K562 (cell line): ENCODE results near the gene NFATC2. TPM values are rescaled to one million over a fixed set of nuclear protein-coding genes. Genes with fewer than 3 reads are reported as not detected.

Experiments
- ARID1B ChIP-seq: fragments of 450-650 bp; IDR thresholded peaks from 2 replicates; pipeline ENCODE4 v1.6.1; 2016; ENCODE audit warnings: antibody characterized with exemption, mild to moderate bottlenecking, inconsistent platforms
- CREB3 ChIP-seq: fragments of 450-650 bp; conservative IDR thresholded peaks from 2 replicates; pipeline ENCODE4 v1.6.1; 2016; ENCODE audit warnings: missing genetic modification characterization, low read depth, mild to moderate bottlenecking, missing compliant biosample characterization, moderate library complexity
- POLR3A ChIP-seq: IDR thresholded peaks from 2 replicates; pipeline ENCODE4 v1.6.1; 2011; ENCODE audit warnings: borderline replicate concordance, mild to moderate bottlenecking, moderate library complexity; ENCODE audit not compliant: insufficient read length, insufficient read depth; ENCODE audit errors: extremely low read depth
- RERE ChIP-seq: sonication (generic); formaldehyde crosslinking; IDR thresholded peaks from 2 replicates; pipeline ENCODE4 v1.8.0; 2023; ENCODE audit warnings: missing genetic modification reagents, mild to moderate bottlenecking, borderline replicate concordance
- RUNX1 ChIP-seq: sonication (generic); IDR thresholded peaks from 2 replicates; pipeline ENCODE4 v1.6.1; 2016; ENCODE audit warnings: antibody characterized with exemption, low read depth
- THAP7 ChIP-seq: fragments of 250-450 bp; sonication (Bioruptor Pico); IDR thresholded peaks from 2 replicates; pipeline ENCODE4 v1.5.0; 2021
- USF1 ChIP-seq: sonication (generic); formaldehyde crosslinking; IDR thresholded peaks from 2 replicates; pipeline ENCODE4 v1.9.0; 2022; ENCODE audit warnings: mild to moderate bottlenecking, missing genetic modification reagents
- YY1 ChIP-seq, 3 experiments: IDR thresholded peaks; 2 replicates each; pipeline ENCODE4 v1.6.1; 2011; ENCODE audit warnings: low read length in 2 of 3, mild to moderate bottlenecking in 2 of 3, moderate library complexity in 2 of 3, borderline replicate concordance in 1 of 3, control low read depth in 1 of 3, low read depth in 1 of 3; ENCODE audit not compliant: insufficient read depth in 3 of 3, insufficient replicate concordance in 2 of 3, control insufficient read depth in 1 of 3, insufficient read length in 1 of 3; ENCODE audit errors: extremely low read depth in 1 of 3
- polyA plus RNA-seq, 8 experiments: library from polyadenylated mRNA; depleted of rRNA in 4 of 8; stranded (reverse) in 5 of 8; unstranded in 3 of 8; fragments of >200 nt; fragmentation: Nextera tagmentation in 2 of 8; fragmentation: Illumina TruSeq in 1 of 8; extraction: Ambion mirVana in 2 of 8; extraction: Trizol in 1 of 8; gene quantifications; 2 replicates each; pipeline versions ENCODE4 v1.2.1 to v1.2.3, GENCODE V29; 2011 to 2014; ENCODE audit warnings: inconsistent platforms in 1 of 8, missing spikeins in 1 of 8
- total RNA-seq, 7 experiments: library from RNA; depleted of rRNA in 6 of 7; stranded (reverse); fragments of >200 nt in 6 of 7; fragmentation: Illumina TruSeq in 2 of 7; extraction: Trizol in 2 of 7; gene quantifications; 2 replicates each; pipeline versions ENCODE4 v1.2.1 to v1.2.3, GENCODE V29; 2011 to 2021; ENCODE audit warnings: low replicate concordance in 1 of 7

The NFATC2 gene
- total and polyA plus RNA-seq, 9 of the 15 experiments (the other 6 are each of a cell fraction or from before 2014, with no cell fraction given): 1.9 to 11.2 (median 3.0) TPM

- TF ChIP-seq RUNX1 (no peak), USF1 (CRISPR knock-in tag) (no peak), RERE (no peak), ARID1B (0 out of 2 replicates have a peak, but pooled peaks have one; percentile 27), YY1 (IDR thresholded peaks at IDR 0.05; ENCODE audit: borderline replicate concordance in 1 of 3, control insufficient read depth in 1 of 3, extremely low read depth in 1 of 3, insufficient read depth in 3 of 3, insufficient read length in 1 of 3, insufficient replicate concordance in 2 of 3, low read depth in 1 of 3, low read length in 2 of 3) (no peak), THAP7 (CRISPR knock-in tag) (no peak), CREB3 (tag) (no peak), POLR3A (no peak)
Measured at GRCh38 chr20:51446656-51447055, 95.9 kb downstream of the NFATC2 start (continued).
